Neural cell (in vitro differentiated cells): ENCODE results near the gene GNAQ.

Experiments used
- EP300 ChIP-seq: fragments of 450-650 bp; conservative IDR thresholded peaks from 2 replicates; pipeline ENCODE4 v1.6.1; 2014; ENCODE audit warnings: antibody characterized with exemption, mild to moderate bottlenecking, moderate library complexity; ENCODE audit not compliant: poor library complexity, severe bottlenecking
- SMC3 ChIP-seq: fragments of 450-650 bp; conservative IDR thresholded peaks from 2 replicates; pipeline ENCODE4 v1.6.1; 2014; ENCODE audit warnings: antibody characterized with exemption, mild to moderate bottlenecking, moderate library complexity; ENCODE audit not compliant: poor library complexity
- TF ChIP-seq, protein P1 (sequence below): fragments of 450-650 bp; IDR thresholded peaks from 2 replicates; pipeline ENCODE4 v1.5.1; 2014; ENCODE audit warnings: antibody characterized with exemption, mild to moderate bottlenecking, moderate library complexity; ENCODE audit not compliant: poor library complexity, severe bottlenecking
- TF ChIP-seq, protein P2 (sequence below): IDR thresholded peaks from 2 replicates; pipeline ENCODE4 v1.6.1; 2012; ENCODE audit warnings: borderline replicate concordance

DNA sequence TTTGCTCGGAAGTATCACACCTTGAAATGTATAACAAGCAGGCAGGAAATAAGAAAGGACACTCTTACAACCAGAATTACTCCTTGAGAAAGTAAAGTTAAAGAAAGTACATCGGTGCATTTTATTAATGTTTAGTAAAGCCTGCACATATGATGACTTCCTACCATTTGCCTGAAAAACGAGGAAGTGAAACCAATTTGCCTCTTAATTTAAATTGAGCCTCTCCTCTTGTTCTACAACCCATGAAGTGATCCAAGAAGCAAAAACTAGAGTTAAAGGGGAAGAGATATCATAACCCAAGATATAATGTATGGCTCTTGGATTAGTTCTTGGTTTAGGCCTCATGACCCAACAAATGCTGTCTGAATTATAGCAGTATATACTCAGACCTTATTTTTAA, 95.6 kb downstream of the GNAQ start:
- TF ChIP-seq, protein P1, sequence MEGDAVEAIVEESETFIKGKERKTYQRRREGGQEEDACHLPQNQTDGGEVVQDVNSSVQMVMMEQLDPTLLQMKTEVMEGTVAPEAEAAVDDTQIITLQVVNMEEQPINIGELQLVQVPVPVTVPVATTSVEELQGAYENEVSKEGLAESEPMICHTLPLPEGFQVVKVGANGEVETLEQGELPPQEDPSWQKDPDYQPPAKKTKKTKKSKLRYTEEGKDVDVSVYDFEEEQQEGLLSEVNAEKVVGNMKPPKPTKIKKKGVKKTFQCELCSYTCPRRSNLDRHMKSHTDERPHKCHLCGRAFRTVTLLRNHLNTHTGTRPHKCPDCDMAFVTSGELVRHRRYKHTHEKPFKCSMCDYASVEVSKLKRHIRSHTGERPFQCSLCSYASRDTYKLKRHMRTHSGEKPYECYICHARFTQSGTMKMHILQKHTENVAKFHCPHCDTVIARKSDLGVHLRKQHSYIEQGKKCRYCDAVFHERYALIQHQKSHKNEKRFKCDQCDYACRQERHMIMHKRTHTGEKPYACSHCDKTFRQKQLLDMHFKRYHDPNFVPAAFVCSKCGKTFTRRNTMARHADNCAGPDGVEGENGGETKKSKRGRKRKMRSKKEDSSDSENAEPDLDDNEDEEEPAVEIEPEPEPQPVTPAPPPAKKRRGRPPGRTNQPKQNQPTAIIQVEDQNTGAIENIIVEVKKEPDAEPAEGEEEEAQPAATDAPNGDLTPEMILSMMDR, result no peak
- TF ChIP-seq EP300, result no peak
- TF ChIP-seq SMC3, result no peak
- TF ChIP-seq, protein P2, sequence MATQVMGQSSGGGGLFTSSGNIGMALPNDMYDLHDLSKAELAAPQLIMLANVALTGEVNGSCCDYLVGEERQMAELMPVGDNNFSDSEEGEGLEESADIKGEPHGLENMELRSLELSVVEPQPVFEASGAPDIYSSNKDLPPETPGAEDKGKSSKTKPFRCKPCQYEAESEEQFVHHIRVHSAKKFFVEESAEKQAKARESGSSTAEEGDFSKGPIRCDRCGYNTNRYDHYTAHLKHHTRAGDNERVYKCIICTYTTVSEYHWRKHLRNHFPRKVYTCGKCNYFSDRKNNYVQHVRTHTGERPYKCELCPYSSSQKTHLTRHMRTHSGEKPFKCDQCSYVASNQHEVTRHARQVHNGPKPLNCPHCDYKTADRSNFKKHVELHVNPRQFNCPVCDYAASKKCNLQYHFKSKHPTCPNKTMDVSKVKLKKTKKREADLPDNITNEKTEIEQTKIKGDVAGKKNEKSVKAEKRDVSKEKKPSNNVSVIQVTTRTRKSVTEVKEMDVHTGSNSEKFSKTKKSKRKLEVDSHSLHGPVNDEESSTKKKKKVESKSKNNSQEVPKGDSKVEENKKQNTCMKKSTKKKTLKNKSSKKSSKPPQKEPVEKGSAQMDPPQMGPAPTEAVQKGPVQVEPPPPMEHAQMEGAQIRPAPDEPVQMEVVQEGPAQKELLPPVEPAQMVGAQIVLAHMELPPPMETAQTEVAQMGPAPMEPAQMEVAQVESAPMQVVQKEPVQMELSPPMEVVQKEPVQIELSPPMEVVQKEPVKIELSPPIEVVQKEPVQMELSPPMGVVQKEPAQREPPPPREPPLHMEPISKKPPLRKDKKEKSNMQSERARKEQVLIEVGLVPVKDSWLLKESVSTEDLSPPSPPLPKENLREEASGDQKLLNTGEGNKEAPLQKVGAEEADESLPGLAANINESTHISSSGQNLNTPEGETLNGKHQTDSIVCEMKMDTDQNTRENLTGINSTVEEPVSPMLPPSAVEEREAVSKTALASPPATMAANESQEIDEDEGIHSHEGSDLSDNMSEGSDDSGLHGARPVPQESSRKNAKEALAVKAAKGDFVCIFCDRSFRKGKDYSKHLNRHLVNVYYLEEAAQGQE, result no peak
